ENCODE data around the gene HSF2BP.
"Not testable (repeated sequence)": the region's sequence is repeated elsewhere in the genome, so short reads cannot be mapped to it uniquely, and the experiment has no call there.

HSF2BP gene

GRCh38 chr21:43659136-43660000, at the start of gene HSF2BP, which contains the start of gene RRP1B:
Gene HSF2BP (minus strand): TSS chr21:43659488. CDS start chr21:43658096, 1,392 bp downstream.
Gene RRP1B (plus strand): TSS chr21:43659560. CDS start chr21:43659665, 105 bp downstream.
- FAIRE-seq = no peak

DNA sequence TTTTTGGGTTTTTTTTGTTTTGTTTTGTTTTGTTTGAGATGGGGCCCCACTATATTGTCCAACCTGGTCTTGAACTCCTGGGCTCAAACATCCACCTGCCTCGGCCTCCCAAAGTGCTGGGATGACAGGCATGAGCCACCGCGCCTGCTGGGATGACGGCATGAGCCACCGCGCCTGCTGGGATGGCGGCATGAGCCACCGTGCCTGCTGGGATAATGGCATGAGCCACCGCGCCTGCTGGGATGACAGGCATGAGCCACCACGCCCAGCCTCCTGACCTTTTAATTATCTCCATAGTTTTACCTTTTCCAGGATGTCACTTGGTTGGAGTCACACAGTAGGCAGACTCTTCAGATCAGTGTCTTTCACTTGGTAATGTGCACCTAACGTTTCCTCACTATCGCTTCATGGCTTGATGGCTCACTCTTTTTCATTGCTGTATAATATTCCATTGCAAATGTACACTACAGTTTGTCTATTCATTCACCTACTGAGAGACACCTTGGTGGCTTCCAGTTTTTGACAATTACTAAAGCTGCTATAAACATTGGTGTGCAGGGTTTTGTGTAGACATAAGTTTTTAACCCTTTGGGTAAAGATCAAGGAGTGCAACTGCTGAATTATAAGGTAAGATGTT, 49.6 kb upstream of the HSF2BP start:
- no peak for FAIRE-seq

DNA sequence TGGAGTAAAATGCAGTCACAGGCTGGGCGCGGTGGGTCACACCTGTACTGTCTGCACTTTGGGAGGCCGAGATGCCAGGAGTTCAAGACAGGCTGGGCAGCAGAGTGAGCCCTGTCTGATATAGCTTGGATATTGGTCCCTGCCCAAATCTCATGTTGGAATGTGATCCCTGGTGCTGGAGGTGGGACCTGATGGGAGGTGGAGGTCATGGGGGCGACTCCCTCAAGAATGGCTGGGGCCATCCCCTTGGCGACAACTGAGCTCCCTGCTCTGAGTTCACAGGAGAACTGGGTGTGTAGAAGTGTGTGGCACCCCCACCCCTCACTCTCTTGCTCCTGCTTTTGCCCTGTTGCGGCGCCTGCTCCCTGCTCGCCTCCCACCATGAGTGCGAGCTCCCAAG, 48.2 kb upstream of the HSF2BP start:
- FAIRE-seq = no peak

- no peak for FAIRE-seq
Measured at GRCh38 chr21:43703035-43703880, 44.0 kb upstream of the HSF2BP start.

DNA sequence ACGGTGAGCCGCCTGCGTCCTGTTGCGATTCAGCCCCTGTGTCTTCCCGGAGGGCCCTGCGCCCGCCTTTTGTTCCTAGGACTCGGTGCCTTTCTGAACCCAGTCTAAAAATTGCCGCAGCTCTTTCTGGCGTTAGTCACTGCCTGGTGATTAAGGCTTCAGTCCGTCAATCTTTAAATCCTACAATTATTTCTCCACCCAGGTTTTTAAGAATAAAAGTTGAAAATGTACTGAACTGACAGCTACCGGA, 43.4 kb upstream of the HSF2BP start:
- no peak for FAIRE-seq

DNA sequence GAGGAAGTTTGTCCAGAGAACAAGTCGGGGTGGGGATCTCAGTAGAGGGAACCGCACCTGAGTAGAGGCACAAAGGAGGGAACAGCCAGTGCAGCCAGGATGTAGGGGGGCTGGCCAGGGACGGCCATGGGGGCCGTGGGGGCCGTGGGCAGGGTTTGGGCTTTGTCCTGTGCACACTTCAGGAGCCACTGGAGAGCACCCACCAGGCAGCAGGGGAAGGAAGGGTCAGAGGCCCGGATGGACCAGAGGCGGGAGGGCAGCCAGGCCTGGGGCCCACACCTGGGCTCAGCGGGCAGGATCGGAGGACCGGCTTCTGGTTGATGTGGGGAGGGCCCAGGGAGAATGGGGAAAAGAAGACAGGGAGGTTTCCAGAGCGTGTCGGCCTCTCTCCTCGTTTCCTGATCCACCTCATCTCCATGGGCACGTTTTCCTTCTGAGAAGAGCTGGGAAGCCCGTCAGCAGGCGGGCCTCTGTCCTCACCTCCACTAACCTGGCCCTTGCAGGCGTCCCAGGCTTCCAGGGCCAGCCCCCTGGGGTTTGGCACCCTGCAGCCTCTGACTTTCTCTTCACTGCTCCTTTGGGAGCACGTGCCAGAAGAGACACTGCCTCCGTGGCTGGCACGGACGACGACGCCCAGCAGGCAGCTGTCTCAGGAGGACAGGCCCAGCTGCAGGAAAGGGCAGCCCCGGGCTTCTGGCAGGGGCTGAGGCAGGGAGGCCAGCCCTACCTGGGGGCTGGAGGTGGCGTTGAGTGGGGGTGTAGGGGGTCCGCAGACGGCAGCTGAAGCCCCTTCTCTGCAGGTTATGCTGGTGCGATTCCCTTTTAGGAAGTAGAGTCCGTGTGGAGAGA, 42.9 kb upstream of the HSF2BP start:
- no peak for FAIRE-seq

DNA sequence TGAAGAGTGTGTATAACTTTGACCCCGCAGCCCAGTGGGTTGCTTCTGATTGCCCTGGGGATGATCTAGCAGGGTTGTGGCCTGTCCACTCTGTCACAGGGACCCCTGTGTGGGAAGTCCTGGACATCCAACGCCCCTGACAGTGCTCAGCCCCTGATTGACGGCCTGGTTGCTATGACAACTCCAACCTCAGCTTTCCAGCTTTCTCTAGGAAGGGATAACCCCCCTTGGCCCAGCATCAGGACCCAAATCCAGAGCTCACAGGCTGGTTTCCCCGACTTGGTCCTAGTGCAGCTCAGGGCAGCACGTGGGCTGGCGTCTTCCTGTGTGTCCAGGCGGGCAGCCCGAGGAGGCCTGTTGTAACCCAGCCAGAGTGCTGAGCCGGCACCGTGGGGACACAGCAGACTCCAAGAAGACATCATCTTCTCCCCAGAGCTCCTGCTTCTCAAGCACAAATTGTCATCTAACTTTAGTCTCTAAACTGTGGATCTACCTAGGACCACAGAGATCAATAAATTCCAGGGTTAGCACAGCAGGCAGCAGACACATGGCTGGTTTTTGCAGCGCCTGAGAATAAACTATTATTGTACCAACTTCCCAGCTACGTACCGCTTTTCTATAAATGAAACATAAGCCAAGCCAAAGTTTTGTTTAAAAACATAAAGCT, 40.8 kb upstream of the HSF2BP start:
- no peak for FAIRE-seq

GRCh38 chr21:43699492-43699777, 40.1 kb upstream of the HSF2BP start:
- not testable (repeated sequence) for FAIRE-seq

- no peak for FAIRE-seq
Measured at GRCh38 chr21:43697758-43698643, 38.7 kb upstream of the HSF2BP start.

DNA sequence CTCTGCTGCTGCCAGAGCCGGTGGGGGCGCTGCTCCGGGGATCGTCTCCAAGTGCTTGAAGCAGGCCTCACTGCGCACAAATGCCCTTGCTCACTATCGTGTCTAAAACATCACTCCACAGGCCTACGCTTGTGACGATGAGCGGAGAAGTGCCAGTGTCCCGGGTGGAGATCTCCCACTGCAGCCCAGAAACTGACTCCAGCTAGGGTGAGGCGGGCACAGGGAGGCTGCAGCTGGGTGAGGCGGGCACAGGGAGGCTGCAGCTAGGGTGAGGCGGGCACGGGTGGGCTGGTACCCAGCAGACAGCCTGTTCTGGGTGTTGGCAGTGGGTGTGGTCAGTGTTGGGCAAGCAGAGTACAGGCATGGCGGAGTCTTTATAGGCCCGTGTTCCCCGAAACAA, 36.9 kb upstream of the HSF2BP start:
- FAIRE-seq = no peak

- no peak for FAIRE-seq
Measured at GRCh38 chr21:43694437-43695079, 35.3 kb upstream of the HSF2BP start.

GRCh38 chr21:43693981-43694380, 34.7 kb upstream of the HSF2BP start:
- no peak for FAIRE-seq

DNA sequence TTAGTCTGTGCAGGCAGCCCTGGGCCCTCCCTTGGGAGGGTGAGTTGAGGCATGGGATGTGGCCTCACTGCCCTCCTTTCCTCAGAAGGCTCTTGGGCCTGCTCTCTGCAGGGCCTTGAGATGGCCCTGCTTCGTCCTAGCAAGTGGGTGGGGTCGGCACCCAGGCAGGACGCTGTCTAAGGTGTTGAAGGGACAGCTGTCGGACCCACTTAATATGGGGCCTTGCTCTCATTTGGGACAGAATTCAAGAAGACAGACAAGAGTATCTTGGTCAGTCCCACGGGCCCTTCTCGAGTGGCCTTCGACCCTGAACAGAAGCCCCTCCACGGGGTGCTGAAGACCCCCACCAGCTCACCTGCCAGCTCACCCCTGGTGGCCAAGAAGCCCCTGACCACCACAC, 33.7 kb upstream of the HSF2BP start:
- FAIRE-seq = no peak

DNA sequence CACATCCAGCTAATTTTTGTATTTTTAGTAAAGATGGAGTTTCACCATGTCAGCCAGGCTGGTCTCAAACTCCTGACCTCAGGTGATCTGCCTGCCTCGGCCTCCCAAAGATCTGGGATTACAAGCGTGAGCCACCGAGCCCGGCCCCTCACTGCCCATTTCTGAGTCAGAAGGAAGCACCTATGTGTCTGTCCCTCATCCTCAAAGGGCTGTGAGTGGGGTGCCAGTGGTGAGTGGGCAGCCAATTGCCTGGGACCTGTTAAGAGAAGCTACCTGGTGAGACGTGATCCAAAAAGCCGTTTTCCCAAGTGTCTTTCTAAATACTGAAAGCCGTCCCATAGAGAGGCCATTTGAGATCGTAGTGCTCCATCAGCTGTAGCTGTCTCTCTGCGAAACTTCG, 32.5 kb upstream of the HSF2BP start:
- FAIRE-seq = no peak

DNA sequence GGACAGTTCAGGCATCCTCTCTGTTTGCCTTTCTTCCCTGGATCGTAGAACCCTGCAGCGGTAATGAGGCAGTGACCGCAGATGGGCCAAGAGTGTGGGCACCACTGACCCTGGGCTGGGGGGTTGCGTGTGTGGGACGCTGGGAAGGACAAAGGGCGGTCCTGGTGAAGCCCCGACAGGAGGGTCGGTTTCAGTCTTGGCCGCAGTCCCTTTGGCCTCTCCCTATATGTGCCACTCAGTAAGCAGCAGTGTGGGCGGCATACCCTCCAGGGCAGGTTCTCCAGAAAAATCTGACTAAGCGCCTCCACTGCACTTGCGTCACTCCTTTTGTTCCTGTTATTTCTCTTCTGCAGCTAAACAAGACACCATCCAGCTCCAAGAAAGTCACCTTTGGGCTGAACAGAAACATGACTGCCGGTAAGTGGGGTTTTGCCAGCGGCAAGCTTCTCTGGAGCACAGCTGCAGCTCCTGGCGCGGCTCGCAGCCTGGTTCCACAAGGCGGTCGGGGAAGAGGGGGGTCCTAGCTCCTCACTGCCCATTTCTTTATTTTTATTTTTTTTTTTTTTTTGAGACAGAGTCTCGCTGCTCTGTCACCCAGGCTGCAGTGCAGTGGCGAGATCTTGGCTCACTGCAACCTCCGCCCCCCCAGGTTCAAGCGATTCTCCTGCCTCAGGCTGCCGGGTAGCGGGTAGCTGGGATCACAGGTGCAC, 32.0 kb upstream of the HSF2BP start:
- no peak for FAIRE-seq

DNA sequence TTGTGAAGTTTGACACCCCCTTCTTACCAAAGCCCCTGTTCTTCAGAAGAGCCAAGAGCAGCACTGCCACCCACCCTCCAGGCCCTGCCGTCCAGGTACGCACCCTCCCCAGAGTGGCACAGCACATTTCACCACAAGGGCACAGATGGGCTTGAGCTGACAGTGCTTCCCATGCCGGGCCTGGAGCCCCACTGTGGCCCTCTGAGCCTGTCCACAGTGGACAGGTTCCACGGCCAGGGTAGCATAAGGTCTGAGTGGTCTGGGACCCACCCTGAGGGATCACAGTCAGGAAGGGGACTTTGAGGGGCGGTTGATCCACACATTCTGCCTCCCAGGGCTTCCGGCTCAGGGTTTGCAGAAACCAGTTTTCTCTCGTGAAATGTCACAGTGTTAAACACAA, 31.1 kb upstream of the HSF2BP start:
- FAIRE-seq = no peak

DNA sequence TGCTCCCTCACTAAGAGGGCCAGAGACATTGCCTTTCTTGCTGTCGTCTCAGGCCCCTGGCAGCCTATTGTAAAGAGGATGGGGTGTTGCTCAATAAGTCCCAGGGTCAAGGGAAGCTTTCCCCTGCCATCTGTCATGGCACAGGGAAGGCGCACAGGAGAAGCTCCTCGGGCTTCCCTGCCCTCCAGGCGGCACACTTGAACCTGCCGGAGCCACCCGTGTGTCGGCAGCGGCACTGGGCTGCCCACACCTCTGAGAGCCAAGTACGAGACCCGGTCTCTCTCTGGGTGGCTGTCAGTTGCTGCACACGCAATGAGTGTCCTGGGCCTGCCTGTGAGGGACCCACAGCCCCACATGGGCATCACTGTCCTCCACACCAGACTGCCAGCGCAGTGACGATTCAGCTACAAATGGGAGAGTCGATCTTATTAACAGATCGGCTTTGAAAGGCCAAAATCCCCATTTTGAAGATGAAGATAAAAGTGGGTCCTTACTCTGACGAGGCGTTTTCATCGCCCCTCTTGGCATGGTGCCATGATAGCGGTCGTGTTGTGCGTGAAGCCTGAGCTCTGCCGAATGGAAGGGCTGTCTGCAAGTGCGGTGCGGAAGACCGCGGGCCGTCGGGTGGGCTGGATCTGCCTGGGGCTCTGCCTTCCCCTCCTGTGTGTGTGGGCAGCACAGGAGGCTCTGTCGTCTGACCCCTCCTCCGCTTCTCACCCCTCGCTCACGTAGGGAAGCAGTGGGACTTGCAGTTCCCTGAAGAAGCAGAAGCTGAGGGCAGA, 30.5 kb upstream of the HSF2BP start:
- FAIRE-seq = no peak

- no peak for FAIRE-seq
Measured at GRCh38 chr21:43688906-43689305, 29.6 kb upstream of the HSF2BP start.

All from islet of Langerhans (tissue), 1 donor.